ENCODE measurements around the gene CMBL.
"Not testable (repeated sequence)": the region's sequence is repeated elsewhere in the genome, so short reads cannot be mapped to it uniquely, and the experiment has no call there.

Gene CMBL

DNA sequence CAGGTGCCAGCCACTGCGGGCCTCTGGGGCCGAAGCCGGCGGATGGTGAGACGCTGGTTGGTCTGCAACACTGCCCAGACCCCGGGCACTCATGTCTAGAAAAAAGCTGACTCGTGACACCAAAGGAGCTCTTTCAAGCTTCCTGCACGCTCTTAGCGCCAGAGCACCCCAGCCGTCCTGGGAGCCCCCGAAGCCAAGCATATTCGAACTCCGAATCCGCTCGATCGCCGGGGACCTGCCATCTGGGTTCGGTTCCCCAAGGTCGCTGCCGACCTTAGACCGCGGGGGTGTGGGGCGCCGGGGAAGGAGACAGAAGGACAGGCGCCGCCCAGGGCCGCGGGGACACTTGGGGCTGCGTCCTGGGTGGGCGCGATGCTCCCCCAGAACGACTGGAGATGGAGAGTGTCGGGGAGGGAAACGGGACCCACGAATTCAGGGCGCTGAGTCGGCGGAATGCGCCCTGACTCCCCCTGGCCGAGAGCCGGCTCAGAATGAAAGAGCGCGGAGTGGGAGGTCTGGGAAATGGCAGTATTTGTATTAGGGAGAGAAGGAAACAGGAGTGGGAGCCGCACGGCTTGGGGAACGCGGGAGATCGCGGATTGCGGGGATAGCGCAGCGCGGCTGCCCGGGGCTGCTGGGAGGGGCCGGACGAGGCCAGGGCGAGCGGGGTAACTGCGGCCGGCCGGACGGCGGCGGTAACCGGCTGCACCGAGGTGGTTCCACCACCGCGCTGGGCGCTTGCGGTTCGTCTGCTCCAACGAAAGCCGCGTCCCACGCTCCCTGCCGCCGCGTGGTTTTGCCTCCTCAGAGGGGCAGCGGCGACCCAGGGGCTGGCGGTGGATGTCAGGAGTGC is 25.7 kb upstream of the CMBL start:
- no peak for DNase-seq

DNA sequence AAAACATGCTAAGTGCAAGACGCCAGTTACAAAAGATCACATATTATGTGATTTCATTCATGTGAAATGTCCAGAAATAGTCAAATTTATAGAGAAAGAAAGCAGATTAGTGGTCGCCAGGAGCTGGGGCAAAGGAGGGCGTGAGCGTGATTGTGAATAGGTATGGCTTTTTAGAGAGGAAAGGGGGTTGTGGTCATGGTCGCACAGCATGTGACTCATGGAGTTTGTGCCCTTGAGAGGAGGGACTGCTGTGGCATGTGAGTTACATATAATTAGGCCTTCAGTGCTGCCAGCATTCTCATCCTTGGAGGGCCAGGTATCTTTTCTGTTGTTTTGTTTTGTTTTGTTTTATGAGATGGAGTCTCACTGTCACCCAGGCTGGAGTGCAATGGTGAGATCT is 24.6 kb upstream of the CMBL start:
- DNase-seq = no peak

DNA sequence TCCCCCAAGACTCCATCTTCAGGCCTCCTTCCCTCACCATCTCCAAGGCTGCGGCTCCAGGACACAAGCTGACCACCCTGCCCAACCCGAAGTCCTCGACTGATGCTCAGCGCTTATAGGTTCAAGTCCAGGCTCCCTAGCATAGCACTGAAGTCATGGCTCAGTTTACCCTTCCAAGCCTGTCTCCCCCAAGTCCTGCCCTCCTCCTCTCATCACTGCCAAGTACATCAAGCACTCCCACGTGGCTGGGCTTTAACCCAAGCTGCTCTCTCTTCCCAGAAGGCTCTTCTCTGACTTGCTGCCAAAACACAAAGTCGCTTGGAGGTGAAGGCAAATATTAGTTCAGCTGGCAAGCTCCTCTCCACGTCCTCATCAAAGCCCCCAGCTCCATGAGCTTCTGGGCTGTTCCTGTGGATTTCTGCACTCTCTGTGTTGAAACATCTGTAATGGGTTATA is 23.7 kb upstream of the CMBL start:
- peak; percentile 71 for DNase-seq

DNA sequence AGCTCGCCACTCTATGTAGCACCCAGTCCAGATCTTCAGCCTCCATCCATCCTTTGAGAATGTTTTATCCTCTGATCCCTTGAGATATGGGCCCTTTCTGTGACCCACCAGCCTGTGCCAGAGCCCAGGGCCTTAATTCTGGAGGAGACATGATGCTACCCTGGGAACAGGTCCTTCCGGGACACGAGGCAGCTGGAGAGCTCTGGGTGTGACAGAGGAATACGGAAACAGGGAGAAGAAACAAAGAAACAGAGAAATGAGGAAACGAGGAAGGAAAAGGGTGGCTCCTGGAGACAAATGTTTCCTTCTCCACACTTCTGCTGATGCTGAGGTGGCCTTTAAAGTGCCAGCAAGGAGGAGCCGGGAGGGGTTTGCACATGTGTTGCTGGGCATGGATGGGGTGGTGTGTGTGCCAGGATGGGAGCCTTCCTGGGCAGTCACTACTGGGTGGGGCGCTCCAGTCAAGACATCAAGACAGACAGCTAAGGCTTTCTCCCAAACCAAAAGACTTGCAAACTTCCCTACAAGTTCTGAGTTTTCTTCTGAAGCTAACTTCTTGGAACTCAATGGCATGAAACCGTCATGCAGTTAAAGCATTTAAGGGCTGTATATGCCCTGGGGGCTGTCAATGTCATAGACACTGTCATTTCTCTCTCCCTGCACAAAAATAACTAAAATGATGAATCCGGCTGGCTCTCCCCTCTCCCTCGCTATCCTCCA is 23.0 kb upstream of the CMBL start:
- DNase-seq = no peak

DNA sequence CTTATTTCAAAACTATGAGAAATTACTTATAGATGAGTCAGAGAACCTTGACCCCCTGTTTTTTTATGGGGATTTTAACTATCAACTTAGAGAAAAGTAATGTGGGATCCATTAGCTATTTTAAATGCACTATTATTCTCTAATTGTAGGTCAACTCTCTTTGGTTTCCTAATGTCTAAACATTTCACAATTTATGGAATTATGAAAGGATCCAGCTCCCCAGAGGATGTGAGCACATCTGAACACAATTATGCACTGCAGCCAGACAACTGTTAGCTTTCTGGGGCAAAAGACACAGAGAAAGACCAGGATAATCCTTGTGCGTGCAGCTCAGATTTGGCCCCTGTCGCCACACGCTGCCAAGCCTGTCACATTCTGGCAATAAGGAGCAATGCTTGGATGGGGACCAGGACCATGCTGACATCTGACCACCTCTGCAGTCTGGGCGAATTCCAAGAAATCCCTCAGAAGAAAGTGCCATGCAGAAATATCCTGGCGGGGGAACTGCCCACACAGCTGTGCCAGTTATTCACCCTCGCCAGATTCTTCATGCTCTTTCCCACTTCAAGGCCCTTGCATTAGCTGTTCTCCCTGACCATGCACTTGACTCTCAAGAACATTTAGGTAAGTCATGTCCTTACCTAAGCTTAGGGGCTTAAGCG is 22.2 kb upstream of the CMBL start:
- DNase-seq = no peak

DNA sequence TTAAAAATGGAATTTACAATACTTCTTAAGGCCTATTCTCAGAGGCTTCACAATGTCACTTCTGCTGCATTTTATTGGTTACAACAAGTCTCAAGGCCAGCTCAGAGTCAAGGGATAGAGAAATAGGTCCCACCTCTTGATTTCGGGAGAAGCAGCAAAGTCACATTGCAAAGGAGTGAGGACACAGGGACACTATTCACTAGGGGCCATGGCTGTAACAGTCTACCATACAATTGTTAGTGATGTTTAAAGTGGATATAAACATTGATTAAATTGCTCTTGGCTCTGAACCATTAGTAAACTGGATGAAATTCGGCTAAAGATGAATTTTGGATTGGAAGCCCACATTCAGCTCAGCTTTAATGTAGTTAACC is 21.7 kb upstream of the CMBL start:
- no peak for DNase-seq

DNA sequence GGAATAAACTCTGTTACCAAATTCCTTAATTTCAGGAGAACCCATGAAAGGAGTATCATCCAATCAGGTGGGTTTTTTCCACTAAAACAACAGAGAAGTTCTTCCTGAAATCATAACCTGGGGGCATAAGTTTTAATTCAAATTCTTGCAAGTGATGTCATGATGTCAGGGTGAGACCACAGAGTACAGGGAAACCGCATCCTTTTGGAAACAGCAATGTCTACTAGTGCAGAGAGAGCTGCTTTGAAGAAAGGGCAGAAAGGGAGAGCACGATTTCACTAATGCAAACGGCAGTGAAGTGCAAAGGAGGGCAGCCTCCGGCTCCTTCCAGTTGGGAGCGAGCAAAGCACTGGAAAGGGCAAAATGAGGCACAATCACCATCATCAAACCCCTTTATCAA is 20.6 kb upstream of the CMBL start:
- no peak for DNase-seq

DNA sequence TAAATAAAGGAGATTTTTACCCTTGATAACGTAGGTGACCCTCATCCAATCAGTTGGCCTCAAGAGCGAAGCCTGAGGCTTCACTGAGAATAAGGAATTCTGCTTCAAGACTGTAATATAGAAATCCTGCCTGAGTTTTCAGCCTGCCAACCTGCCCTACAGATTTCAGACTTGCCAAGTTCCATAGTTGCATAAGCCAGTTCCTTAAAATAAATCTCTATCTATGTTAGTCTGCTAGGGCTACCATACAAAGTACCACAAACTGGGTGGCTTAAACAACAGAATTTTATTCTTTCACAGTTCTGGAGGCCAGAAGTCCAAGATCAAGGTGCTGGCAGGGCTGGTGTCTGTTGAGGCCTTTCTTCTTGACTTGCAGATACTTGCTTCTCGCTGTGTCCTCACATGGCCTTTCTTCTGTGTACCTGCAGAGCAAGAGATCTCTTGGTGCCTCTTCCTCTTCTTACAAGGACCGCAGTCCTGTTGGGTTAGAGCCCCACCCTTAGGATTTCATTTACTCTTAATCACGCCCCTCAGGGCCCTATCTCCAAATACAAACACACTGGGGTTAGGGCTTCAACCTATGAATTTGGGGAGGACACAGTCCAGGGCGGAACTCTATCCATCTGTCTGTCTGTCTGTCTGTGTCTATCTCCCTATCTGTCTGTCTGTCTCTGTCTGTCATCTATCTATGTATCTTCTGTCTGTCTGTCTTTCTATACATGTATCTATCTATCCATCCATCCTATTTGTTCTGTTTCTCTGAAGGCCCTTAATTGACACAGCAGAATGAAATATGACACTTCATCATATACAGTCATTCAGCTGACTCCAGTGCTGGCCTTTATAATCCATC is 17.0 kb upstream of the CMBL start:
- no peak for DNase-seq

DNA sequence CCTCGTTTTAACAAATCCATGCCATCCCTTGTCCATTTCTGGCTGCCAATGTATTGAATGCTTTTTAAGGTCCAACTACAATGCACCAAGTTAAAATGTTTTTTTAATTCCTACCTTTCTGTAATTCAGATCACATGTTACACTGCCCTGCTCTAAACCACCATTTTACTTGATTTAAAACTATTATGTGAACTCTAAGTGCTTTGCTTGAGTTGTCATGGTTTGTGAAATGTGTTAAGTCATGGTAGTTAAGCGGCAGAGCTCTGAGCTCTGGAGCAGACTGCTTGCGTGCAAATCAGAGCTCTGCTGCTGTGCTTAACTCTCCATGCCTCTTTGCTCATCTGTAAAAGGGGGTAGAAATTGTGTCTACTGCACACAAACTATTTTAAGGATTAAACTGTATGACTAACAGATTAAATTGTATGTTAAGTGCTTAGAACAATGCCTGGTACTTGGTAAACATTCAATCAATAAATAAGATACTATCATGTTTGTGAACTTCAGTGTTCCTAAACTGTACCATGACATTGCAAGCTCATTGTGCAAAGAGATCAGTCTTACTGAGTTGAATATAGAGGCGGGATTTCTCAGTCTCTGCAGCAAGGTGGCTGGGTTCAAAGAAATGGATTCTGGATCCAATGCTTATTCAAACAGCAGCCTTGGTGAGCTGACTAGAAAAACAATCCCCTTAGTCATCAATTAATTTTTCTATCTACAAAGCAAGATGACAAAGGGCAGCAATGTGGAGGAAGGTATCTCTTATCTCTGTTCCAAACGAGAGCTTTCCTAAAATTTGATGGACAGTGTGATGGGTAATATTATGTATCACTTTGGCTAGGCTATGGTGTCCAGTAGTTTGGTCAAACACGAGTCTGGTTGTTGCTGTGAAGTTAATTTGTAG is 16.1 kb upstream of the CMBL start:
- no peak for DNase-seq

DNA sequence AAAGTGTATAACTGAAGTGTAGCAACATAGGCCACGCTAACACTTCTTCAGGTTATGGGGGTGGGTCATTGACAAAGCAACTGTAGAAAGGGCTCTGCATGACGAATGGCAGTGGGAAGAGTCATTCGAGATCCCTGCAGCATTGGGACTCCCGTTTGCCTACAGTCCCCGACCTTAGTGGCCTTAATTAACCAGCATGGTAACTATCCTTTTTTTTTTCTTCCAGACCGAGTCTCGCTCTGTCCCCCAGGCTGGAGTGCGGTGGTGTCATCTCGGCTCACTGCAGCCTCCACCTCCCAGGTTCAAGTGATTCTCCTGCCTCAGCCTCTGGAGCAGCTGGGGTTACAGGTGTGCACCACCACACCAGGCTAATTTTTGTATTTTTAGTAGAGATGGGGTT is 14.2 kb upstream of the CMBL start:
- no peak for DNase-seq

DNA sequence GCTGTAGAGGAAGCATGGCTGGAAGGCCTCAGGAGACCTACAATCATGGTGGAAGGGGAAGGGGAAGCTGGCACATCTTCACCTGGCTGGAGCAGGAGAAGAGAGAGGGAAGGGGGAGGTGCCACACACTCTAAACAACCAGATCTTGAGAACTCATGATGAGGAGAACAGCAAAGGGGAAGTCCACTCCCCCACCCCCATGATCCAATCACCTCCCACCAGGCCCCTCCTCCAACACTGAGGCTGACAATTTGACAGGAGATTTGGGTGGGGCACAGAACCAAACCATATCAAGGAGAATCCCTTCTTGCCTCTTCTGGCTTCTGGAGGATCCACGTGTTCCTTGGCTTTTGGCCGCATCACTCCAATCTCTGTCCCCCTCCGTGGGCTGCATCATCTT is 13.1 kb upstream of the CMBL start:
- DNase-seq = no peak

DNA sequence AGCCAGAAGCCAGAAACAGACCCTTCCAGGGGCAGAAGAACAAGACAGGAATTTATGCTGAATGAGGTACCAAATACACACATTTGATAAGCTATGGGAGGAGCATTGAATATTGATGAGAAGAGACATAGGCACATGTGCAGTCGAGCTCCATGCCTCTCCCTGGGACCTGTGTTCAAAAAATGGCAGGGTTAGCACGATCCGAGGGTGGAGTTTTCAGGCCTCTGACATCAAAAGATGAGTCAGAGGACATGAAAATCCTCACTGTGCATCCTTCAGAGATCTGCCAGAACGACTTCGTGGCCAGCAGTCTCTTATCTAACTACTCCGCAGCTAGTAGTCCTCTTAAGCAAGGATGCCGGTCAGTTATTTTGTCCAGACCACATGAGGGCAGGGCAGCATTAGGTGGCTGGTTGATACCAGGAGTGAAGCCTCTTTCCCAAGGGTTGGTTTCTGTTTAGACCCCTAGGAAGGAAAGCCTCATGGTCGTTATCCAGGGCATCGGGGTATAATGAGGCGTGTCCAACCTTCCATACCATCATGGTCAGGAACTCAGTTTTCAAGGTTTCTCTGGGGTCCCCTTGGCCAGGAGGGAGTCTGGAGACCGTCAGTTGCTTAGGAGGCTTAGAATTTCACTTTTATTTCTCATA is 11.6 kb upstream of the CMBL start:
- no peak for DNase-seq

DNA sequence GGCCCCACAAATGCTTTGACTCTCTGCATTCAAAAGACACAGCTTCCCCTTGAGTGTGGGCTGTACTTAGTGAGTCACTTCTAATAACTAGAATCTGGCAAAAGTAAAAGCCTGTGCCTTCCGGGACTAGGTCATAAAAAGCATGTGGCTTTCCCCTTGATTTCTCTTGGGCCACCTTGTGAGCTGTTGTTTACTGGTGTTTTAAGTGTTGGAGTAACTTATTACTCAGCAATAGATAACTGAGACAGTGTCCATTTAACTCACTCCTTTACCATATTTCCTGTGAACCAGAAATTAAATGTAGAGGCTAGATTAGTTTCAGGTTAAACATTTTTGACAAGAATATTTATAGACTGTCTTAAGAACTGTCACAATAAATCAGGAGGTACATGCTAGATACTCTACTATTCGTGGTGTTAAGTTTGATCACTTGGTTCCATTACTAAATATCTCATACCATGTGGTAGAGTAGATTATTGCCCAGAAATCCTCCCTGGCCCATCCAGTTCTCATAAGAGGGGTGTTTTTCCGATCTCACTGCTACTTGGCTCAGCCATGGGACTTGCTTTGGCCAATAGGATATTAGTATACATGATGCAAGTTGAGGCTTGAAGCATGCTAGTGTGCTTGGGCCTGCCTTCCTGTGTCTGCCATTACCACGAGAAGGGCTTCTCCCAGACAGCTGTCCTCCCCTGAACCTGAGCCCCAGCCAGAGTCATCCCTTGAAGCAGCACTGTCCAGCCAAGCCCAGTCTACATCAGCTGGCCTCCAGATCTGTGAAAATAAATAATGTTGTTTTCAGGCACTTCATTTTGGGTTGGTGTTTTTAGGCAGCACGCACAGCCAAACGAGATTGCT is 10.4 kb upstream of the CMBL start:
- no peak for DNase-seq

DNA sequence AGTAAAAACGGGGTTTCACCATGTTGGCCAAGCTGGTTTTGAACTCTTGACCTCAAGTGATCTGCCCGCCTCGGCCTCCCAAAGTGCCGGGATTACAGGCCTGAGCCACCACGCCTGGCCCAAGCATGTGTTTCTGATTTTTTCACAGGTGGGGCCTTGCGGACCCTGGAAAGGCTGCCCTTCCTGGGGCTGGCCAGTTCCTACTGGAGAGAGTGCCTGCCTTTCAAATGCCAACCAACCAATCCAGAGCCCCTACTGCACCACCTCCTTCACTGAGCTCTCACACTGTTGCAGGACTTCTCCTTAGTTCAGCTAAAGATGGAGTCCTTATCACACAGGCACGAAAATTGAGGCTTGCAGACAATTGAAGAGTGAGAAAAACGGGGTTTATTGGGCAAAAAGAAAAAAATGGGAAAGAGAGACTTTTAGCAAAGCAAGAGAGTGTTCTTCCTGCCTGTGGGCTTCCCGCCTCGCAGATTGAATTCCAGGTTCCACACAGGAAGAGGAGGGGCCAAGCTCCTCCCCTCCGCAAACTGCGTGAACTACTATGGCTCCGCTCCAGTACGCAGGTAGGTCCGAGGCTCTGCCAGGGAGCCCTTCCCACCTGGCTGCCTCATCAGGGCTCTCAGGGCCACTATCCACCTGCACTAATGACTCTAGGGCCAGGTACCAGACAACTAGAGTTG is 8.3 kb upstream of the CMBL start:
- DNase-seq = no peak

DNA sequence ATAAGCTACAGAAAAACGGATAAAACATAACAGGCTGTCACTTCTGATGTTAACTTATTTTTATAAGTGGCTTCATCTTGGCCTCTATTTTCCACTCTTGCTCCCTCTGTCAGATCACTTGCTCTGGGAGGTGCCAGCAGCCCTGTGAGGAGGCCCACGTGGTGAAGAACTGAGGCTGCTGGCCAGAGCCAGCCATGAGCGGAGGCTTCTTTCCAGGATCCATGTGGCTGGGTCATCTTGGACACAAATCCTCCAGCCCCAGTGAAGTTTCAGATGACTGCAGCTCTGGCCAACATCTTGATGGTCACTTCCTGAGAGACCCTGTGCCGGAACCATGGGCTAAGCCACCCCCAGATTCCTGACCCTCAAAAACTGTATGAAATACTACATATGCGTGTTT is 7.5 kb upstream of the CMBL start:
- no peak for DNase-seq

DNA sequence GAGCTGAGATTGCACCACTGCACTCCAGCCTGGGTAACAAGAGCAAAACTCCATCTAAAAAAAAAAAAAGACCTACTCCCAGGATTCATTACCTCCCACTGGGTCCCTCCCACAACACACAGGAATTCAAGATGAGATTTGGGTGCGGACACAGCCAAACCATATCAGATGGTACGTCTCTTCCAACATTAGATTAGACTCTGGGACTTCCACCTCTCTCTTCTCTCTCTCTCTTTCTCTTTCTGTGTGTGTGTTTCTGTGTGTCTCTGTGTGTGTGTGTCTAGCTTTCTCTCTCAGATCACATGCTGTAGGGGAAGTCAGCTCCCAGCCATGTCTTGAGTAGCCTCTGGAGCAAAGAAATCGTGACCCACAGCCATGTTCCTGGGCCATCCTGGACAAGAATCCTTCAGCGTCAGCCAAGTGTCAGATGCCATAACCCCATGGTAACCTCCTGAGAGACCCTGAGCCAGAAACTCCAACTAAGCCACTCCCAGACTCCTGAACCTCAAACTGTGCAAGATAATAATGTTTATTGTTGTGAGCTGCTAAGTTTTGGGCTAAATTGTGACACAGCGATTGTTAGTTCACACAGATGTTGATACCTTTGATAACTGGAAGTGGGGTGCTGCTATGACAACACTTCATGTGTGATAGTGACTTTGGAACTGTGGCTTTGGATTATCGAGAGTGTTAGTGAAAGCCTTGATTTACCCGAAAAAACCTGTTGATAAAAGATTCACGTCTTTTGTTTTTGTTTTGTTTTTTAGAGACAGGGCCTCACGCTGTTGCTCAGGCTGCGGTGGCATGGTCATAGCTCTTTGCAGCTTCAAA is 4.1 kb upstream of the CMBL start:
- no peak for DNase-seq

DNA sequence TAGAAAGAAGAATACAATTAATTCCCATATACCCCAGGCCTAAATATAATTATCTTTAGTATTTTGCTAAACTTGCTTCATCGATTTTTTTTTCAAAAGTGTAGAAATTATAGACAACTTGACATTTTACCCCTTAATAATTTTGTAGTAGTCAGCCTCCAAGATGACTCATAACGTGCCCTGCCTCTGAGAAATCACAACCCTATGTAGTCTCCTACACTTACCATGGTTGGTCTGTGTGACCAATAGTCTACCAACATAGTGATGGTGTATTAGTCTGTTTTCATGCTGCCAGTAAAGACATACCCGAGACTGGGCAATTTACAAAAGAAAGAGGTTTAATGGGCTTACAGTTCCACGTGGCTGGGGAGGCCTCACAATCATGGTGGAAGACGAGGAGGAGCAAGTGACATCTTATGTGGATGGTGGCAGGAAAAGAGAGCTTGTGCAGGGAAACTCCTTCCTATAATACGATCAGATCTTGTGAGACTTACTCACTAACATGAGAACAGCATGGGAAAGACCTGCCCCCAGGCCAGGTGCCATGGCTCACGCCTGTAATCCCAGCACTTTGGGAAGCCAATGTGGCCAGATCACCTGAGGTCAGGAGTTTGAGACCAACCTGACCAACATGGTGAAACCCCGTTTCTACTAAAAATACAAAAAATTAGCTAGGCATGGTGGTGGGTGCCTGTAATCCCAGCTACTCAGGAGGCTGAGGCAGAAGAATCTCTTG is 3.3 kb upstream of the CMBL start:
- not testable (repeated sequence) for DNase-seq
